GM23338 (cell line): Measurements from ENCODE around the gene RPS19. TPM values are rescaled to one million over a fixed set of nuclear protein-coding genes. Genes with fewer than 3 reads are reported as not detected.
A peak's percentile ranks its signal among the peaks of the same experiment; 100 is the strongest.

Experiments used
- ATAC-seq: fragments of 200-7000 bp; cut with Tn5 transposase; 3 replicates; pipeline ENCODE4 v1.9.1; 2020
- DNase-seq: peaks from one replicate; pipeline ENCODE4 v3.0.0-alpha.2; 2015; ENCODE audit warnings: low spot score
- H2AFZ ChIP-seq: fragments of 200-600 bp; sonication (generic); 2 replicates; pipeline ENCODE4 v1.8.0; 2016; ENCODE audit warnings: antibody characterized with exemption, mild to moderate bottlenecking, moderate library complexity
- H3F3A ChIP-seq: fragments of 200-600 bp; sonication (generic); replicated peaks from 2 replicates; pipeline ENCODE4 v1.8.0; 2017; ENCODE audit warnings: antibody characterized with exemption, mixed run types, low read depth
- H3K27ac ChIP-seq: fragments of 200-600 bp; sonication (generic); 2 replicates; pipeline ENCODE4 v1.6.1; 2016; ENCODE audit warnings: low read depth
- H3K27me3 ChIP-seq: fragments of 200-600 bp; sonication (generic); 2 replicates; pipeline ENCODE4 v1.8.0; 2016; ENCODE audit warnings: mild to moderate bottlenecking, mixed run types, moderate library complexity; ENCODE audit not compliant: insufficient read depth
- H3K36me3 ChIP-seq: fragments of 200-600 bp; sonication (generic); 2 replicates; pipeline ENCODE4 v1.8.0; 2016; ENCODE audit warnings: mild to moderate bottlenecking; ENCODE audit not compliant: insufficient read depth
- H3K4me1 ChIP-seq: fragments of 200-600 bp; sonication (generic); 2 replicates; pipeline ENCODE4 v1.8.0; 2016; ENCODE audit warnings: mild to moderate bottlenecking, moderate library complexity; ENCODE audit not compliant: insufficient read depth
- H3K4me2 ChIP-seq: fragments of 200-600 bp; sonication (generic); 2 replicates; pipeline ENCODE4 v1.7.1; 2017; ENCODE audit warnings: mixed run types
- H3K4me3 ChIP-seq: fragments of 200-600 bp; sonication (generic); 2 replicates; pipeline ENCODE4 v1.6.1; 2016; ENCODE audit warnings: mixed run types
- H3K79me2 ChIP-seq: fragments of 200-600 bp; sonication (generic); replicated peaks from 2 replicates; pipeline ENCODE4 v1.8.0; 2017; ENCODE audit warnings: mild to moderate bottlenecking; ENCODE audit not compliant: insufficient read depth
- H3K9me2 ChIP-seq: fragments of 200-600 bp; sonication (generic); 2 replicates; pipeline ENCODE4 v1.8.0; 2017; ENCODE audit not compliant: insufficient read depth
- H4K20me1 ChIP-seq: fragments of 200-600 bp; sonication (generic); replicated peaks from 2 replicates; pipeline ENCODE4 v1.8.0; 2017; ENCODE audit warnings: mild to moderate bottlenecking; ENCODE audit not compliant: insufficient read depth
- H3K27ac Mint-ChIP-seq: 2 replicates; pipeline ENCODE4 v1.8.0; 2020; ENCODE audit warnings: inconsistent platforms, mild to moderate bottlenecking, moderate library complexity, mixed read lengths
- H3K27me3 Mint-ChIP-seq: 3 replicates; pipeline ENCODE4 v1.8.0; 2022; ENCODE audit warnings: low read depth, mild to moderate bottlenecking, moderate library complexity, mixed read lengths, inconsistent platforms; ENCODE audit not compliant: insufficient read depth, poor library complexity
- H3K36me3 Mint-ChIP-seq: 3 replicates; pipeline ENCODE4 v1.8.0; 2021; ENCODE audit warnings: low read depth, mild to moderate bottlenecking, inconsistent platforms, moderate library complexity, mixed read lengths
- H3K4me1 Mint-ChIP-seq: 3 replicates; pipeline ENCODE4 v1.8.0; 2020; ENCODE audit warnings: mild to moderate bottlenecking, inconsistent platforms, mixed read lengths
- H3K4me3 Mint-ChIP-seq: 3 replicates; pipeline ENCODE4 v1.8.0; 2021; ENCODE audit warnings: moderate library complexity, mild to moderate bottlenecking, inconsistent platforms, mixed read lengths
- H3K9me3 Mint-ChIP-seq: 3 replicates; pipeline ENCODE4 v1.8.0; 2020; ENCODE audit warnings: moderate library complexity, mild to moderate bottlenecking, inconsistent platforms, mixed read lengths
- ETS1 ChIP-seq: IDR thresholded peaks from 2 replicates; pipeline ENCODE4 v1.6.1; 2016; ENCODE audit warnings: antibody characterized with exemption
- EZH2 ChIP-seq: fragments of 200-600 bp; sonication (generic); IDR thresholded peaks from one replicate; pipeline ENCODE4 v1.8.0; 2017; ENCODE audit warnings: antibody characterized with exemption, mild to moderate bottlenecking, low read depth; ENCODE audit not compliant: unreplicated experiment
- EZH2phosphoT487 ChIP-seq: fragments of 200-600 bp; sonication (generic); IDR thresholded peaks from one replicate; pipeline ENCODE4 v1.8.1; 2018; ENCODE audit warnings: antibody characterized with exemption; ENCODE audit not compliant: unreplicated experiment
- JUNB ChIP-seq: IDR thresholded peaks from one replicate; pipeline ENCODE4 v1.6.1; 2016; ENCODE audit warnings: antibody characterized with exemption; ENCODE audit not compliant: unreplicated experiment
- NANOG ChIP-seq: IDR thresholded peaks from 2 replicates; pipeline ENCODE4 v1.6.1; 2016; ENCODE audit warnings: antibody characterized with exemption, borderline replicate concordance
- POLR2AphosphoS5 ChIP-seq: IDR thresholded peaks from 2 replicates; pipeline ENCODE4 v1.6.1; 2016; ENCODE audit warnings: antibody characterized with exemption, low read depth
- REST ChIP-seq: IDR thresholded peaks from one replicate; pipeline ENCODE4 v1.6.1; 2018; ENCODE audit warnings: antibody characterized with exemption; ENCODE audit not compliant: unreplicated experiment
- STAT1 ChIP-seq: IDR thresholded peaks from one replicate; pipeline ENCODE4 v1.6.1; 2016; ENCODE audit warnings: antibody characterized with exemption; ENCODE audit not compliant: unreplicated experiment
- ZNF331 ChIP-seq: fragments of 250-450 bp; sonication (Bioruptor Pico); IDR thresholded peaks from 2 replicates; pipeline ENCODE4 v1.5.0; 2020; ENCODE audit warnings: low read depth, mild to moderate bottlenecking, moderate library complexity
- polyA plus RNA-seq: library from polyadenylated mRNA; unstranded; fragments of >200 nt; fragmentation: Nextera tagmentation; extraction: Ambion mirVana; gene quantifications from 2 replicates; pipeline ENCODE4 v1.2.1, GENCODE V29; 2016
- total RNA-seq: library from RNA; depleted of rRNA; stranded (reverse); fragments of >200 nt; shearing (Covaris generic); gene quantifications from 2 replicates; pipeline ENCODE4 v1.2.3, GENCODE V29; 2014

Gene RPS19
- total and polyA plus RNA-seq, 2 experiments from 2014 or later, result 1,798 to 4,073 TPM

GRCh38 chr19:41886761-41887710, 27.0 kb downstream of the RPS19 start:
- ATAC-seq (no peak; the same call in 2 of the 3 replicates), DNase-seq (peak; percentile 64)
- peaks cover 44% of the 10 kb centered on the region for H3K4me1 Mint-ChIP-seq
- no peak for TF ChIP-seq REST
- no peak for TF ChIP-seq ZNF331 (CRISPR knock-in tag)
- no peak for TF ChIP-seq ETS1
- TF ChIP-seq NANOG, result no peak
- no peak for TF ChIP-seq JUNB
- no peak for TF ChIP-seq POLR2AphosphoS5
- TF ChIP-seq STAT1, result no peak
- TF ChIP-seq EZH2, result no peak
- no peak for TF ChIP-seq EZH2phosphoT487
- peaks cover 16% of the 10 kb centered on the region for H3K27me3 Mint-ChIP-seq
- peaks cover 6% of the 10 kb centered on the region; the same call in 1 of the 2 replicates for H3K79me2 ChIP-seq
- peak overlapping the region; percentile 38 for H3K4me3 ChIP-seq
- H3K27me3 ChIP-seq, result peaks cover 16% of the 10 kb centered on the region
- H3K9me3 Mint-ChIP-seq, result peaks cover 7% of the 10 kb centered on the region; the same call in 2 of the 3 replicates
- no peaks in the 10 kb centered on the region for H3K9me2 ChIP-seq
- H3K36me3 Mint-ChIP-seq, result peaks cover 15% of the 10 kb centered on the region; the same call in 2 of the 3 replicates
- peak overlapping the region; percentile 40 for H3K4me3 Mint-ChIP-seq
- no peak overlapping the region for H2AFZ ChIP-seq
- H3K4me2 ChIP-seq, result peak overlapping the region; percentile 73
- no peaks in the 10 kb centered on the region for H3K36me3 ChIP-seq
- H3K27ac ChIP-seq, result peak overlapping the region; percentile 86
- H3K27ac Mint-ChIP-seq, result peak overlapping the region; percentile 12
- peaks cover 31% of the 10 kb centered on the region for H3K4me1 ChIP-seq
- H3F3A ChIP-seq, result peaks cover 30% of the 10 kb centered on the region
- peaks cover 4% of the 10 kb centered on the region; the same call in 1 of the 2 replicates for H4K20me1 ChIP-seq
